Measurements from ENCODE around the gene LRRC3C.
"Not testable (repeated sequence)": the region's sequence is repeated elsewhere in the genome, so short reads cannot be mapped to it uniquely, and the experiment has no call there.

Gene LRRC3C

GRCh38 chr17:39924691-39925055, 2.9 kb upstream of the LRRC3C start:
- no peak for FAIRE-seq

- FAIRE-seq, result no peak
These were observed 2.0 kb upstream of the LRRC3C start for GRCh38 chr17:39925282-39926134.

GRCh38 chr17:39926135-39926587, 1.4 kb upstream of the LRRC3C start:
- no peak for FAIRE-seq

- FAIRE-seq, result no peak
These were observed 888 bp upstream of the LRRC3C start for GRCh38 chr17:39926588-39927100.

- FAIRE-seq, result no peak
These were observed 661 bp downstream of the LRRC3C start for GRCh38 chr17:39927929-39928857.

- FAIRE-seq, result no peak
These were observed 1.5 kb downstream of the LRRC3C start for GRCh38 chr17:39928858-39929645.

- no peak for FAIRE-seq
These were observed 2.3 kb downstream of the LRRC3C start for GRCh38 chr17:39929646-39930407.

GRCh38 chr17:39933912-39934311, 6.4 kb downstream of the LRRC3C start:
- no peak for FAIRE-seq

GRCh38 chr17:39934324-39934723, 6.8 kb downstream of the LRRC3C start:
- FAIRE-seq, result no peak

GRCh38 chr17:39935909-39936308, 8.4 kb downstream of the LRRC3C start:
- no peak for FAIRE-seq

- FAIRE-seq, result no peak
These were observed 9.9 kb downstream of the LRRC3C start for GRCh38 chr17:39937447-39937846.

GRCh38 chr17:39938140-39938869, 10.8 kb downstream of the LRRC3C start:
- FAIRE-seq, result no peak

GRCh38 chr17:39939106-39939505, 11.6 kb downstream of the LRRC3C start:
- no peak for FAIRE-seq

- FAIRE-seq, result no peak
These were observed 12.3 kb downstream of the LRRC3C start for GRCh38 chr17:39939588-39940419.

- no peak for FAIRE-seq
These were observed 16.3 kb downstream of the LRRC3C start for GRCh38 chr17:39943702-39944392.

GRCh38 chr17:39944393-39944711, 16.8 kb downstream of the LRRC3C start:
- FAIRE-seq, result no peak

GRCh38 chr17:39946551-39947330, 19.2 kb downstream of the LRRC3C start:
- no peak for FAIRE-seq

- not testable (repeated sequence) for FAIRE-seq
These were observed 20.9 kb downstream of the LRRC3C start for GRCh38 chr17:39948489-39948828.

GRCh38 chr17:39949028-39949427, 21.5 kb downstream of the LRRC3C start:
- no peak for FAIRE-seq
